Activated T-helper 1 cell treated with anti-CD3 and anti-CD28 coated beads, Interleukin-12 subunit alpha, Interleukin-12 subunit beta, Interleukin-2, Interleukin-4 antibody, amounts not matched to agents 30 ng/mL and 10 ng/mL and 1 ng/mL, durations not matched to agents 14 hours and 24 hours and 36 hours (primary cell): ENCODE results near the gene EHD2. TPM values are rescaled to one million over a fixed set of nuclear protein-coding genes. Genes with fewer than 3 reads are reported as not detected.
"Not testable (repeated sequence)": the region's sequence is repeated elsewhere in the genome, so short reads cannot be mapped to it uniquely, and the experiment has no call there.

ENCODE experiments used
- DNase-seq: peaks from one replicate; pipeline ENCODE4 v3.0.0; 2021; ENCODE audit warnings: low spot score
- H3K27ac Mint-ChIP-seq: one replicate; pipeline ENCODE4 v1.8.0; 2021; ENCODE audit warnings: mild to moderate bottlenecking, mixed read lengths
- H3K27me3 Mint-ChIP-seq: one replicate; pipeline ENCODE4 v1.8.0; 2022; ENCODE audit warnings: mild to moderate bottlenecking, moderate library complexity, mixed read lengths; ENCODE audit not compliant: insufficient read depth
- H3K36me3 Mint-ChIP-seq: one replicate; pipeline ENCODE4 v1.8.0; 2021; ENCODE audit warnings: low read depth, mixed read lengths
- H3K4me1 Mint-ChIP-seq: one replicate; pipeline ENCODE4 v1.8.0; 2021; ENCODE audit warnings: low read depth, mixed read lengths
- H3K4me3 Mint-ChIP-seq: one replicate; pipeline ENCODE4 v1.8.0; 2021; ENCODE audit warnings: mild to moderate bottlenecking, moderate library complexity, mixed read lengths
- H3K9me3 Mint-ChIP-seq: one replicate; pipeline ENCODE4 v1.8.0; 2021; ENCODE audit warnings: mixed read lengths
- intact Hi-C: fragments of 100-400 bp; cut with micrococcal nuclease; formaldehyde crosslinking; loops from one replicate; pipeline ENCODE4 v1.15.1; 2024
- total RNA-seq: library from RNA; stranded (reverse); gene quantifications from 2 replicates; pipeline ENCODE4 v1.2.3, GENCODE V29; 2022

EHD2 gene
- total RNA-seq, 1 donor from 2014 or later: 0.29 TPM

- H3K27me3 Mint-ChIP-seq, H3K36me3 Mint-ChIP-seq, H3K9me3 Mint-ChIP-seq, H3K27ac Mint-ChIP-seq, intact Hi-C loops, DNase-seq: not testable (repeated sequence)
- H3K4me1 Mint-ChIP-seq: peaks cover 15% of the 10 kb centered on the region
- peak overlapping the region; percentile 3 for H3K4me3 Mint-ChIP-seq
Observed at GRCh38 chr19:47728295-47728694, 15.1 kb downstream of the EHD2 start.

DNA sequence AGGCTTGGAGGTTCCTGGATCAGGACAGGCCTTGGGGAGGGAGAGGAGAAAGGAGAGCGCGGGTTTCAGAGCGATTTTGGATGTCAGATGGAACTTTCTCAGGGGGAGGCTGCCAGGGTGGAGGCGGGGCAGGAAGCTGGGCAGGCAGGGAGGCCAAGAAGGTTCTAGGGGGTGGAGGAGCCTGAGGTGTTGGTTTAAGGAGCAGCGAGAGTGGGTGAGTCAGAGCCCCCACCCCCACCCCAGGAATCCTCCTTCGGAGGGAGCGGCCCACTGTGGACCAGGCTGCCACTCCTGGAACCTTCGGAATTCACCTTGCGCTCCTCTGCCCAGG is 16.2 kb downstream of the EHD2 start:
- DNase-seq: no peak
- Mint-ChIP-seq H3K27ac (no peak overlapping the region), H3K36me3 (no peaks in the 10 kb centered on the region), H3K9me3 (no peaks in the 10 kb centered on the region), H3K4me1 (peaks cover 15% of the 10 kb centered on the region), H3K4me3 (peak overlapping the region; percentile 82), H3K27me3 (peaks cover 7% of the 10 kb centered on the region)
- intact Hi-C loops: no loop called here

DNA sequence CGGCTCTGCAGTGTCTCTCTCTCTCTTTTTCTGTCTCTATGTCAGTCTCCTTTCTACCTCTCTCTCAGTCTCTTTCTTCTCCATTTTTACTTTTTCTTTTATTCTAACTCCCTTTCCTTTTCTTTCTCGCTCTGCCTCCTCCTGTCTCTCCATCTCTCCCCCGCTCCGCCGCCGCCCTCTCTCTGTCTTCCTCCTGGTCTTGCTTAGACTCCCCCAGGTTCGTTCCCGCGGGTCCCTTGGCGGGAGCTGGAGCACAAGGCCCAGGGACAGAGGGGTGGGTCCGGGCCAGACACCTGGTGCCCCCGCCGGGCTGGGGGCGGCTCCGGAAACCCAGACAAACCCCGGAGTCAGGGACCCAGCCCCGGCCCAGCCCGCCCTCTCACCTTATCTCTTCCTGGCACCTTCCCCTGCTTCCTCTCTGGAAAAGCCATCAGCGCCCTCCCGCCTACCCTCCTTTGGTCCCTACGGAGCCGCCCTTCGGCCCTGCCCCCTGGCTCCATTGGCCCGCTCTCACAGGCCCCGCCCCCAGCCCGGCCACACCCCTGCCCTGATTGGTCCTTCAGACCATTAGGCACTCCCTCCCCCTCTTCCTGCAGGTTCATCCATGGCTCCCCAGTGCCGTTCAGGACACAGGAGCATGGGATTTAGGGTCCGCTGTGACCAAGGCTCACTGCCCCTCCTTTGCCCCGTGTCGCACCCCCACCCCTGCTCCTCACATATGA is 16.7 kb downstream of the EHD2 start:
- Mint-ChIP-seq H3K9me3 (no peaks in the 10 kb centered on the region), H3K27ac (peak overlapping the region; percentile 64), H3K4me1 (peaks cover 15% of the 10 kb centered on the region), H3K27me3 (peaks cover 7% of the 10 kb centered on the region), H3K36me3 (no peaks in the 10 kb centered on the region), H3K4me3 (peak overlapping the region; percentile 82)
- intact Hi-C loops: loop anchor here (1.0 kb wide), 1 partner anchor 13 kb away; no protein-coding TSS in a partner anchor
- peak; percentile 50 for DNase-seq

GRCh38 chr19:47730521-47730889 is 17.3 kb downstream of the EHD2 start:
- Mint-ChIP-seq H3K27me3 (peaks cover 5% of the 10 kb centered on the region), H3K36me3 (no peaks in the 10 kb centered on the region), H3K9me3 (no peaks in the 10 kb centered on the region), H3K27ac (no peak overlapping the region), H3K4me1 (peaks cover 15% of the 10 kb centered on the region), H3K4me3 (peak overlapping the region; percentile 61)
- intact Hi-C loops: loop anchor here (1.0 kb wide), 1 partner anchor 13 kb away; no protein-coding TSS in a partner anchor
- no peak for DNase-seq

GRCh38 chr19:47730910-47731309 is 17.7 kb downstream of the EHD2 start:
- H3K4me3 Mint-ChIP-seq: no peak overlapping the region
- intact Hi-C loops: loop anchor here (1.0 kb wide), 1 partner anchor 12 kb away; no protein-coding TSS in a partner anchor
- DNase-seq: no peak
- H3K4me1 Mint-ChIP-seq: peaks cover 15% of the 10 kb centered on the region
- H3K36me3 Mint-ChIP-seq: no peaks in the 10 kb centered on the region
- H3K27me3 Mint-ChIP-seq: peaks cover 5% of the 10 kb centered on the region
- H3K9me3 Mint-ChIP-seq: no peaks in the 10 kb centered on the region
- no peak overlapping the region for H3K27ac Mint-ChIP-seq

DNA sequence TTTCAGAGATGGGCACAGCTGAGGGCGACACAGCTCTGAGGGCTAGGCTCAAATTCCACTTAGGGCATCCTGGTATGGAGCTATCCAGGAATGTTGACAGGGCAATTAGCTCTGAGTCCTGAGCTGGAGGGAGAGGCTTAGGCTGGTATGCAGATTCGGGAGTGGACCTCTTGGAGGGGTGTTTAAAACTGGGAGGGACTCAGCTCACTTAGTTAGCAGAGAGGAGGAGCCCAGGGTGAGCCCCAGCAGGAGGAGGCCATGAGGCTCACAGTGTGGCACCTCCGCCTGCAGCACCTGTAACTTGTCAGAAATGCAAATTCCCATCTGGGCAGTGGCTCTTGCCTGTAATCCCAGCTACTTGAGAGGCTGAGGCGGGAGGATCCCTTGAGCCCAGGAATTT is 21.9 kb downstream of the EHD2 start:
- no peaks in the 10 kb centered on the region for H3K4me1 Mint-ChIP-seq
- no peaks in the 10 kb centered on the region for H3K36me3 Mint-ChIP-seq
- intact Hi-C loops: no loop called here
- DNase-seq: no peak
- H3K27ac Mint-ChIP-seq: no peak overlapping the region
- H3K4me3 Mint-ChIP-seq: no peak overlapping the region
- no peaks in the 10 kb centered on the region for H3K9me3 Mint-ChIP-seq
- peaks cover 5% of the 10 kb centered on the region for H3K27me3 Mint-ChIP-seq

DNA sequence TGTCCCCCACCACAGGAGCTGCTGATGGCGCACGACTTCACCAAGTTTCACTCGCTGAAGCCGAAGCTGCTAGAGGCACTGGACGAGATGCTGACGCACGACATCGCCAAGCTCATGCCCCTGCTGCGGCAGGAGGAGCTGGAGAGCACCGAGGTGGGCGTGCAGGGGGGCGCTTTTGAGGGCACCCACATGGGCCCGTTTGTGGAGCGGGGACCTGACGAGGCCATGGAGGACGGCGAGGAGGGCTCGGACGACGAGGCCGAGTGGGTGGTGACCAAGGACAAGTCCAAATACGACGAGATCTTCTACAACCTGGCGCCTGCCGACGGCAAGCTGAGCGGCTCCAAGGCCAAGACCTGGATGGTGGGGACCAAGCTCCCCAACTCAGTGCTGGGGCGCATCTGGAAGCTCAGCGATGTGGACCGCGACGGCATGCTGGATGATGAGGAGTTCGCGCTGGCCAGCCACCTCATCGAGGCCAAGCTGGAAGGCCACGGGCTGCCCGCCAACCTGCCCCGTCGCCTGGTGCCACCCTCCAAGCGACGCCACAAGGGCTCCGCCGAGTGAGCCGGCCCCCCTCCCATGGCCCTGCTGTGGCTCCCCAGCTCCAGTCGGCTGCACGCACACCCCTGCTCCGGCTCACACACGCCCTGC is 27.8 kb downstream of the EHD2 start:
- intact Hi-C loops: loop anchor here (10.0 kb wide), 1 partner anchor 434 kb away; the partner anchor contains the start of genes LIG1 and ZSWIM9
- H3K4me1 Mint-ChIP-seq: peaks cover 19% of the 10 kb centered on the region
- no peak for DNase-seq
- peaks cover 3% of the 10 kb centered on the region for H3K36me3 Mint-ChIP-seq
- no peaks in the 10 kb centered on the region for H3K9me3 Mint-ChIP-seq
- H3K4me3 Mint-ChIP-seq: no peak overlapping the region
- peaks cover 2% of the 10 kb centered on the region for H3K27me3 Mint-ChIP-seq
- no peak overlapping the region for H3K27ac Mint-ChIP-seq

GRCh38 chr19:47741544-47742140 is 28.4 kb downstream of the EHD2 start:
- DNase-seq: no peak
- peaks cover 2% of the 10 kb centered on the region for H3K27me3 Mint-ChIP-seq
- intact Hi-C loops: loop anchor here (2.0 to 10.0 kb wide), 2 partner anchors 313 to 433 kb away; partner anchors contain the start of genes LIG1 and ZSWIM9
- no peaks in the 10 kb centered on the region for H3K9me3 Mint-ChIP-seq
- peaks cover 4% of the 10 kb centered on the region for H3K36me3 Mint-ChIP-seq
- H3K27ac Mint-ChIP-seq: peak overlapping the region; percentile 76
- H3K4me3 Mint-ChIP-seq: no peak overlapping the region
- H3K4me1 Mint-ChIP-seq: peaks cover 19% of the 10 kb centered on the region

- Mint-ChIP-seq H3K4me3 (peak overlapping the region; percentile 99), H3K9me3 (no peaks in the 10 kb centered on the region), H3K36me3 (peaks cover 8% of the 10 kb centered on the region), H3K27ac (no peak overlapping the region), H3K27me3 (peaks cover 2% of the 10 kb centered on the region), H3K4me1 (peaks cover 24% of the 10 kb centered on the region)
- DNase-seq: no peak
- intact Hi-C loops: loop anchor here (1.0 to 10.0 kb wide), 7 partner anchors 12 to 432 kb away; partner anchors contain the start of genes EHD2, KPTN, LIG1 and ZSWIM9
Observed at GRCh38 chr19:47742634-47743033, 29.4 kb downstream of the EHD2 start.

GRCh38 chr19:47745010-47745901 is 32.0 kb downstream of the EHD2 start, which contains the start of gene NOP53:
NOP53 (plus strand) TSS chr19:47745546; CDS start chr19:47745560, 14 bp downstream.
- peak; percentile 94 for DNase-seq
- Mint-ChIP-seq H3K27ac (peak within 1 kb of the TSS; percentile 100), H3K4me1 (peaks cover 37% of the 10 kb centered on the region), H3K36me3 (peaks cover 24% of the 10 kb centered on the region), H3K27me3 (peaks cover 2% of the 10 kb centered on the region), H3K9me3 (no peaks in the 10 kb centered on the region), H3K4me3 (peak within 1 kb of the TSS; percentile 99)
- intact Hi-C loops: loop anchor here (1.0 to 10.0 kb wide), 7 partner anchors 33 to 632 kb away; partner anchors contain the start of genes BICRA, DHX34, LIG1 and NAPA

- intact Hi-C loops: loop anchor here (10.0 kb wide), 1 partner anchor 429 kb away; the partner anchor contains the start of genes LIG1 and ZSWIM9
- Mint-ChIP-seq H3K27ac (peak overlapping the region; percentile 73), H3K36me3 (peaks cover 28% of the 10 kb centered on the region), H3K4me3 (peak overlapping the region; percentile 99), H3K4me1 (peaks cover 37% of the 10 kb centered on the region)
- H3K9me3 Mint-ChIP-seq, DNase-seq, H3K27me3 Mint-ChIP-seq: not testable (repeated sequence)
Observed at GRCh38 chr19:47746129-47746528, 32.9 kb downstream of the EHD2 start.

DNA sequence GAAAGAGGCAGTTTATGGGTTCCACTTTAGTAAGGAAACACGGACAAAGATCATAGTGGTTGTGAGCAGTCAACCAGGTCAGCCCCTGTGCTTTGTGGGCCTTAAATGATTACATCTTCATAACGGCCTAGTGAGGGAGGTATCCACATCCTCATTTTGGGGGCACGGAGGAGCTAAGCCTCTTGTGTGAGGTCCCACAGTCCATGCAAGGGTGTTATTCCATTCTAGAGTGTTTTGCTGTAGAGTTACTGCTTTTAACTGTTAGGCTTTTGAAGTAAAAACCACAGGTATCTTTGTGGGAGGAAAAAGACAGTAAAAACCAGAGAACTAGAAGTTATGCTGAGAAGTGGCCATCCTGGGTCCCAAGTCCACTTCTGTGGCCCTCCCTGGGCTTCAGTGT is 36.1 kb downstream of the EHD2 start:
- Mint-ChIP-seq H3K4me1 (peaks cover 19% of the 10 kb centered on the region), H3K36me3 (peaks cover 46% of the 10 kb centered on the region), H3K27me3 (no peaks in the 10 kb centered on the region), H3K27ac (peak overlapping the region; percentile 64), H3K9me3 (no peaks in the 10 kb centered on the region), H3K4me3 (peak overlapping the region; percentile 48)
- DNase-seq: no peak
- intact Hi-C loops: loop anchor here (10.0 kb wide), 1 partner anchor 425 kb away; the partner anchor contains the start of genes LIG1 and ZSWIM9
